Mucosa of gallbladder (tissue), 1 donor: ENCODE measurements around the gene MUC13. TPM values are rescaled to one million over a fixed set of nuclear protein-coding genes. Genes with fewer than 3 reads are reported as not detected.
"Not testable (repeated sequence)": the region's sequence is repeated elsewhere in the genome, so short reads cannot be mapped to it uniquely, and the experiment has no call there.

ENCODE experiments used
- DNase-seq: peaks from one replicate; pipeline ENCODE4 v3.0.0-alpha.2; 2020; ENCODE audit warnings: low spot score
- total RNA-seq: library from RNA; stranded (reverse); gene quantifications from one replicate; pipeline ENCODE4 v1.2.1, GENCODE V29; 2021
- donor health status: DM: no; HTN: no; CAD: no.

MUC13 gene, protein sequence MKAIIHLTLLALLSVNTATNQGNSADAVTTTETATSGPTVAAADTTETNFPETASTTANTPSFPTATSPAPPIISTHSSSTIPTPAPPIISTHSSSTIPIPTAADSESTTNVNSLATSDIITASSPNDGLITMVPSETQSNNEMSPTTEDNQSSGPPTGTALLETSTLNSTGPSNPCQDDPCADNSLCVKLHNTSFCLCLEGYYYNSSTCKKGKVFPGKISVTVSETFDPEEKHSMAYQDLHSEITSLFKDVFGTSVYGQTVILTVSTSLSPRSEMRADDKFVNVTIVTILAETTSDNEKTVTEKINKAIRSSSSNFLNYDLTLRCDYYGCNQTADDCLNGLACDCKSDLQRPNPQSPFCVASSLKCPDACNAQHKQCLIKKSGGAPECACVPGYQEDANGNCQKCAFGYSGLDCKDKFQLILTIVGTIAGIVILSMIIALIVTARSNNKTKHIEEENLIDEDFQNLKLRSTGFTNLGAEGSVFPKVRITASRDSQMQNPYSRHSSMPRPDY
- total RNA-seq, result 248 TPM

DNA sequence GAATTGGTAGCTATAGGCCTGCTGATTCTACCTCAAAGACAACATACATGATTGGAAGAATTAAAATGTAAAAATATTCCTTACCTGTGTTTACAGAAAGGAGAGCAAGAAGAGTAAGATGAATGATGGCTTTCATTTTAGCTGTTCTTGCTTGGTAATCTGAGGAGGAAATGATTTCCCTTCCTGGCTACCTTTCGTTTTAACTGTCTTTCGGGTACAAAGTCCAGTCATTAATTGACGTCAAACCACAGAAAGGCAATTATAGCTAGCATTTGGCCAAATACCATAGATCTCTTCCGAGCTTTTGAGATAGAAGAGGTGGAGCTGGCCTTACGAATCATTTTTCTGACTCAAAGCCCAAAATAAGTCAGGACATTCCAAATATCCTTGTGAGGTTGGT lies at the start of gene MUC13:
Gene MUC13 (minus strand): TSS at position 175 of the 400 bp plus-strand sequence. CDS start 39 bp downstream, at position 136.
- peak; percentile 33 for DNase-seq

DNA sequence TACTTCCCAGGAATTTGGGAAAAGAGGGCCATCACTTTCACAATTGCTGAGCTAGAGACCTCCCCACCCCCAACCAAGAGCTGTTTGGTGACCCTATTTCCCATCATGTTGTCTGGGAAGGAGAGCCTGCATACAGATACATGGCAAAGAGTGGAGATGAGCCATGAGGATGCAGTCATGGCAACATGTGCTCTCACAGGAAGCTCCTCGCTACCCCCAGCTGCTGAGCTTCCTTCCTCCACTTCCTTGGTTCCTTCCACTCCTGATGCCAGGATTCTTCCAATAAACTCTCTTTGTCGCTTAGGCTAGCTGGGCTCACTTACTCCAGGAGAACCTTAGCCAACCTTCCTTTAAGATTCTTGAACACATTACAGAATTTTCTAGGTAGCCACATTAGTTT lies 48.3 kb upstream of the MUC13 start:
- no peak for DNase-seq

DNA sequence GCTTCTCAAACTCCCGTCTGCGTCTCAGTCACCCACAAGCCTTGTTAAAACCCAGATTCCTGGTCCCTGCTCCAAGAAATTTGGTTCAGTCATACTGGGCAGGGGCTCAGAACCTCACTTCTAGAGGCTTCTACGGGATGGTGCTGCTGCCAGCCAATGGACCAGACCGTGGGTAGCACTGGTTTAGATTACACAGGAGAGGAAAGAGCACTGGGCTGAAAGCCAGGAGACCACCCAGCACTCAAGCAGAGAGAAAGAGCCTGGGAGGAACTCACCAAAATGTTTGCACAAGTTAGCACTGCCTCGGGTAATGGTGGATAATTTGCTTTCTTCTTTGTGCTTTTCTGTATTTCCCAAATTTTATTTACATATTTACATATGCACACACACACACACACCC lies 46.9 kb upstream of the MUC13 start:
- no peak for DNase-seq

DNA sequence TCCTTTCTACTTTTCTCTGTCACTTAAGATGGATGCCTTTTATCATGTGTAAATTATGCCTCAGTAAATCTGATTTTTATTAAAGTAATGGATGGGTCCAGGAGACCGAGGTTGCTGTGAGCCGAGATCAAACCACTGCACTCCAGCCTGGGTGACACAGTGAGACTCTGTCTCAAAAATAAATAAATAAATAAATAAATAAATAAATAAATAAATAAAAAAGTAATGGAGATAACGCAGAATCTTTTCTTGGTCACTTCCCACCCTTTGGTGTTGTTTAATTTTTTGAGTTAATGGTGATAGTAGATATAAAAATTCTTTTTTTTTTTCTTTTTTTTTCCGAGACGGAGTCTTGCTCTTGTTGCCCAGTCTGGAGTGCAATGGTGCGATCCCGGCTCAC lies 44.1 kb upstream of the MUC13 start:
- no peak for DNase-seq

DNA sequence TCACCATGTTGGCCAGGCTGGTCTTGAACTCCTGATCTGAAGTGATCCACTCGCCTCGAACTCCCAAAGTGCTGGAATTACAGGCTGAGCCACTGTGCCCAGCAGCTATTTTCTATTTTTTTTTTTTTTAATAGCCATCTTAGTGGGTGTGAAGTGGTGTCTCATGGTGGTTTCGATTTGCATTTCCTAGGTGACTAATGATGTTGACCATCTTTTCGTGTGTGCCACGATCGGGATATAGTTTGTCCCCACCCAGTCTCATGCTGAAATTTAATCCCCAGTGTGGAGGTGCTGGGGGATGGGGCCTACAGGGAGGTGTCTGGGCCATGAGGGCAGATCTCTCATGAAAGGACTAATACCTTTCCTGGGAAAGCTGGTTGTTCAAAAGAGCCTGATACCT lies 41.8 kb upstream of the MUC13 start:
- no peak for DNase-seq

DNA sequence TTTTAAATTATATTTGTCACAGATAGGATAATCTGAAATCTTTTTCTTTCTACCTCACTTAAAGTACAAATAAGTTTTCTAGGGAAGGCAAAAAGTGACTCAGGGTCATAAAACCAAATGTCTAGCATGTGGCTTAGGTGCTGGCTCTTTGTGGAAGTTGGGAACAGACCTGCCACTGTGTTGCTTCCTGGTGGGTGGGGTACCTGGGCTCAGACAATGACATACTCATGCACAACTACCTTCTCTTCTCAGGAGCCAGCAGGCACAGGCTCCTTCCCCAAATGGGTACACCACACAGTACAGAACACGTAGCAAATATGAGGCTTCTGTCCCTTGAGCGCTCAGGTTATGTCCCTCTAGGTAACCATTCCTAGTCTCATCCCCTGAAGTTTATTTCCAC lies 40.1 kb upstream of the MUC13 start:
- no peak for DNase-seq

DNA sequence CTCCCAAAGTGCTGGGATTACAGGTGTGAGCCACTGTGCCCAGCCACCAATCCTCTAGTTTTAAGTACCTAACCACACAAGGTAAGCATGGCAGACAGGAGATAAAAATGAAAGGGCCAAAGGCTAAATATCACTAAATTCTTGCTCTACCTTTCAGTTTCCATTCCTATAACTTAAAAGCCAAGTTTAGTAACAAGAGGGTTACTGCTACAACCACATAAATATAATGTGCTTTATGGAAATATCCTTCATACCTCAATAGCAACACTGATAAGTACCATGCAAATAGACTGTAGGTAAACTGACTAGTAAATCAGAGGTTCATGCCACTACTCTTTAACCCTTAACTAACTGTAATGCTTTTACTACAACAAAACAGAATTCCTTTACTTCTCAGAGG lies 38.7 kb upstream of the MUC13 start:
- no peak for DNase-seq

DNA sequence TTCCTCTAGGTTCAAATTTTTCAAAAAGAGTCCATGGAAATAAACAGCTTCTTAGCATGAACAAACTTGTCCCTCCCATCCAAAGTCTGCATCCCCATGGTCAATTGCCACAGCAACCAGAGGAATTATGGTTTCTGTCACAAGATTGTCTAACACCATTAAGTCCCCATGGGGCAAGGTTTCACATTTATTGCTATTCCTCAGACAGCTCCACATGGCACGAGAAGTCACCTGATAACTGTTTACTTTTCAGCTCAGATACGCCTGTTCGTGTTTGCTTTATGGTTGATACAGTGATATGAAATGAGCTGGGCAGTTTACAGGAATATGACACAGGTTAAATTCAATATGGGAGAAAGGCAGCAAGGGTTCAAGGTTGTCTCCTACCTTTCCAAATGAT lies 37.9 kb upstream of the MUC13 start:
- DNase-seq, result peak; percentile 75

DNA sequence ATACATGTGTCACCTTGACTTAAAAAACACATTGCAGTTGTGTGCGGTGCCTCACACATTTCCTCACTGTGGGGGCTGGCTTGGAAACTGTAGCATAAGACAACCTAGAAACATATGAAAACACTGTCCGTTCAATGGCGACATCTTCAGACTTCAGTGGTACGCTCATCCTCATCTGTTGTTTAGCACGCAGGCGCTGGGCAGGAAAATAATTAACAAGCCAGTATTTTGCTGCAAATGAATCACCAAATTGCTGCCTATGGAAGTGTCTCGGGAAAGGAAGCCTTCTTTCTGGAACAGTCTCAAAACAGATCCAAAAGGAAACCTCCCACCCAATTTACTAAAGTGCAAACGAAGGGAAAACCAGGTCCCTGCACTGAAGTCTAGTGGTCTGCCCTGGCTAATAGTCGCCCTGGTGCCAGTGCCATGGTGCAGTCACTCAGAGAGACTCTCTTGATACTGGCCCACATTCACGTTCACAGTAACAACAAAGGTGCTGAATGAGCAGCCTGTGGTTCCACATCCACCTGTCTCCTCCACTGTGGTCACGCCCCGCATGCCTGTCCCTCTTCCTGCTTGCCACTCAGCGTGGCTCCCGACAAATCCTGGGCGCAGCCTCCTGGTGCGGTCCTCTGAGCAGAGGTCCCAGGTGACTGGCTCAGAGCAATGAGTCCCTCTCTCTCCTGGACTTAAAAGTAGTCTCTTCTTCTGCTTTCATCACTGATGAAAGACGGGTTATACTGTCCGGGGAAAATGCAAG lies 35.6 kb upstream of the MUC13 start:
- peak; percentile 51 for DNase-seq

DNA sequence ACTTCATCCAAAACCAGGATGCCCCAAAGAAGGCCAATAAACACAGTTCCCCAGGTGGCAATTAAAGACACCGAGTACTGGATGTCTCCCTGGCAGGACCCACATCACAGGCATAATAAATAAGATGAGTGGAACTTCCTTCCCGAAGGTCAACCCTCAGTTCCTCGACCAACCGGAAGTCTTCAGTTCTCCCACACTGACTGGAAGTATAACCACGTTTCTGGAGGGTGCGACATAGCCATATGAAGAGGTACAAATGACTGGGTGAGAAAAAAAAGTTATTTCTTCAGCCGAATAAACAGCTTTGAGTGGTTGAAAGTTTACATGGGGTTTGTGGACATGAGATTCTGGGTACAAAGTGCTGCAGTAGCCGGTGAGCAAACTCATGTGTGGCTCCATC lies 34.6 kb upstream of the MUC13 start:
- no peak for DNase-seq

DNA sequence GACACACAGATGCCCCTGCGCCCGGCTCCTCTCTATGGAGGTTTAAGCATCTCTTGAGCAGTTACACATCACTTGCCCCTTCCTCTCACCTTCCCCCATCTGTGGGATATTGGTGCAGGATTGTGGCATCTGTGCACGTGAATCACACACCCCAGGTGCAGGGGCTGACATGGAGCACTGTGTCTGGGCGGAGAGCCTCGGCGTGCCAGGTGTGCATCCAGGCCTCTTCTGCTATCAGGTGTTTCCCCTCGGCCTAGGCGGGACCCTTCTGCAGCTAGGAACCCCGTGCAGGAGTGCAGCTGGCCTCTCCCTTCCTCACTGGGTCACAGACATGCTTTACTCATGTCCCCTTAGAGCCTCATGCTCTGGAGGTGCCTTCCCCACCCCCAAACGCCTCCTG lies 33.4 kb upstream of the MUC13 start:
- no peak for DNase-seq

DNA sequence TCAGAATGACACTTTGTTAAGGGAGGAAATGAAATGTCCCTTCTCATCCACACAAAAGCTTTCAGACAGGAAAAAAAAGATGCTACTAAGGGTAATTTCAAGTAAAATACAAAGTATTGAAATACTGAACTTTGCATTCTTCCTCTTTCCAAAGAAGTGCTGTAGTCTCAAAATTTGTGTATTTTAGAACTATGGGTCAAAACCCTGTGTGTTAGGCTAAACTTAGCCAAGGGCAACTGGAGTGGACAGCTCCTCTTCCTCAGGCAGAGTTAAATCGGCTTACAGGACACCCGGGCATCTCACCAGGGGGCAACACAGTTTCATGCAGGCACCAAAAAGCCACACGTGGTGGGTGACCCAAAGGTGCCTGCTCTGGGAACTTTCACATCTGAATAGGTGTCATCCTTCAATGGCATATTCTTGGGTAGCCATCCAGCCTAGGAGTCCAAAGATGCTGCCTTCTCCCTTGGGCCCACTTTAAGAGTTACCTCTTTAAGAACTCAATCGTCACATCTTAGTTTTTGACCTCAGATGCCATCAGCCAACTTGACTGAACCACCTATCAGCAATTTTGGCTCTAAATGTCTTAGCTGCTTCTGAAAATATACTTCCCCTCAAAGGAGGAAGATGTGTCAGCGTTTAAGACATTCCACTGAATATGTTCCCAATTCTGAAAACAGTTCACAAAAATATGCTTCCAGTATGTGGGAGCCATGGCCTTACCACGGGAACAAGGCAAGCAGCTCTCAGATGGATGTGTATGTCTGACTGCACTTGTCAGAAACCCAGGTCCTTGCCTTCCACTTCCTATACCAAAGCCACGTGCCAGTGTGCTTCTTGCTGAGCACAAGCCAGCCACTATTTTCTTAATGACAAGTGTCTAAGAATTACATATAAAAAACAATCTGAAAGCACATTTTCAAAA lies 32.2 kb upstream of the MUC13 start:
- DNase-seq, result no peak

DNA sequence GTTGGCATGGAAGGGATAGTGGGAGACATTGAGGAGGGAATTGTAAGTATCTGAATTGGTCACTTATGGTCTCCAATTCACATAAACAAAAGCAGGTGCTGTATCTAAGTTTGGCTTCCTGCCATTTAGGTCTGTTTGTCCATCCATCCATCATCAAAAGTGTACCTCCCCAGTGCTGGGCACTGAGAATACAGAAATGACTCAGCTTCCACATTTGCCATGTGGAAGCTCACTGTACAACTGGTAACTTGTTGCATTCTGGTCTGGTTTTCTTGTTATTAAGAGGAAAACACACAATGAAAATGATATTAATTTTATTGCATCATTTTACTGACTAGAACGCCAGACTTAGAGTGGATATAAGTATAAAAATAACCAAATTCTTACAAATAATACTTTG lies 30.9 kb upstream of the MUC13 start:
- no peak for DNase-seq

DNA sequence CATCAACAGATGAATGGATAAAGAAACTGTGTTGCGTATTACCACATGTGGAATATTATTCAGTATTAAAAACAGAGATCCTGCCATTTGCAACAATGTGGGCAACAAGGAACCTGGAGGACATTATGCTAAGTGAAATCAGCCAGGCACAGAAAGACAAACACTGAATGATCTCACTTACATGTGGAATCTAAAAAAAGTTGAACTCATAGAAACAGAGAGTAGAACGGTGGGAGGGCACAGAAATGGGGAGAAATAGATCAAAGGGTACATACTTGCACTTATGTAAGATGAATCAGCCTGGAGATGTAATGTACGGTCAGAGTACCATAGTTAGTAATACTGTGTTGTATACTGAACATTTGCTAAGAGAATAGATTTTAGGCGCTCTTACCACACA lies 29.8 kb upstream of the MUC13 start:
- no peak for DNase-seq

DNA sequence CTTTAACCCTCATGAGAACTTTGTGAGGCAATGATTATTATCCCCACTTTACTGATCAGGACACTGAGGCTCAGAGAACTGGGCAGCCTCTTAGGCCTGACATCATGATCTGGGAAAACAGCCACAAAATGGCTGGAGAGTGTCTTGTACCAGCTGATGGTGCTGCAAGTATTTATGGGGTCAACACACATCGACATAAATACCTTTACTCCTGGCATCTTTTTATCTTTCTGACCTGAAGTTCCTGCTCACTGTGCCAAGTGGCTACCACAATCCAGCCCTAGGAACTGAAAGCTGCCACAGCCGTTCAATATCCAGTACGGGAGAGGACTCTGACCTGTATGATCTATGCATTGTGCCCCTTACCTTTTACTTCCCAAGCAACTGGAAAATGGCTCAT lies 29.2 kb upstream of the MUC13 start:
- DNase-seq, result peak; percentile 73

DNA sequence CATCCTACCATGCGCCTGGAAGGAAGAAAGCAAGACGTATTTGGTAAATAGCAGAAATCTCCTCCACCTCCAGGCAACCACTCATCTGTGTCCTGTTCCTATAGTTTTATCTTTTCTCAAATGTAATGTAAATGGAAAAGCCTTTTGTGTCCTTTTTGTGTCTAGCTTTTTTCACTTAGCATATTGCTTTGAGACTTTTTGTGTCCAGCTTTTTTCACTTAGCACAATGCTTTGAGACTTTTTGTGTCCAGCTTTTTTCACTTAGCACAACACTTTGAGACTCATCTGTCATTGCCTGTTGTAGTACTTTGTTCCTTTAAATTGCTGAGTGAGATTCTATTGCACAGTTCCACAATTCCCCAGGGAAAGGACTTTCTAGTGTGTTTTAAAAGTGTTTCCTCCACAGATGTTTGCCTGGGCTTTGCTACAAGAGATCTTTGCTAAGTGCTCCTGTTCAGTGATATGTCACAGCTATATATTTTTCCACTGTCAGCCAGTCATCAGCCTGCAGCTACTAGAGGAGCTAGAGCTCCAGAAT lies 27.9 kb upstream of the MUC13 start:
- DNase-seq, result no peak

DNA sequence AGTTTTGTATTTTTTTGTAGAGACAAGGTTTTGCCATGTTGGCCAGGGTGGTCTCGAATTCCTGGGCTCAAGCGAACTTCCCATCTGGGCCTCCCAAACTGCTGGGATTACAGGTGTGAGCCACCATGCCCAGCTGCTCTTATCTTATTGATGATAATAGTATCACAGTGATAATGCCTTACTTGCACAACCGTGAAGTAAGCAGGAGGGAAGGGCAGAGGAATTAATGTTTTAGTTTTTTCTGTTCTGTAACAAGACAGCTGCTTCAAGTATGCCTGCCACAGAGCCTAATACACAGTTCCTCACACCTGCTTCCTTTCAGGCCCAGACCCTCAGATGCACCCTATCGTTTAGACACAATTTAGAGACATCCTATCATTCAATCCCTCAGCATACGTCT lies 26.1 kb upstream of the MUC13 start:
- DNase-seq, result no peak

DNA sequence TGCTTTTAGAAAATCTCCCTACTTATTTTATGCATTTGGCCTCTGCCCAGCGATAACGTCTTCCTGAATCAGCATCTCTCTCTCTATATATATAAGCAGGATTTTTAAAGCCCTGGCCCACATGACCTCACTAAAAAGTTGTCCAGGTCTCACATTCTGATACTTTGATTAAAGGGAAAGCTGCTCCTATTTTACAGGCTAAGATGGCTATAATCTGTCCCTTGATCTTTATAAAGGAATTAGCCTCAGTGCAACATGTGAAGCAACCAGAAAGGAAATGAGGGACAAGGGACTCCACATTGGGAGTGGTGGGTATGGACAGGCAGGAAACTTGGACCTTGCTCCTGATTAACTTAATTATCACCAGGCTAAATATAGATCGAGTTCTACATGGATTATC lies 25.6 kb upstream of the MUC13 start:
- no peak for DNase-seq

DNA sequence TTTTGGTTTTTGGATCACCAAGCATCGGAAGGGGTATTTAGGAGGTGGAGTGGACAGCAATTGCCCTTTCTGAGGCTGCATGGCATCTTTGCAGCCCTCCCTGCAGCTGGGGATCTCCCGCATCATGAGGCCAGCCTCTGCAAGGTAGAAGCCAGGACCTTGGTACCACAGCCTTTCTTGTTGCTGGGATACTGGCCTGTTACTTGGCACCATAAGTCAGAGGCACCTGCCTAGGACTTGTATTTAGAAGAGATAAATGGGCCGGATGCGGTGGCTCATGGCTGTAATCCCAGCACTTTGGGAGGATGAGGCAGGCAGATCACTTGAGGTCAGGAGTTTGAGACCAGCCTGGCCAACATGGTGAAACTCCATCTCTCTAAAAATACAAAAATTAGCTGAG lies 23.4 kb upstream of the MUC13 start:
- DNase-seq, result not testable (repeated sequence)

DNA sequence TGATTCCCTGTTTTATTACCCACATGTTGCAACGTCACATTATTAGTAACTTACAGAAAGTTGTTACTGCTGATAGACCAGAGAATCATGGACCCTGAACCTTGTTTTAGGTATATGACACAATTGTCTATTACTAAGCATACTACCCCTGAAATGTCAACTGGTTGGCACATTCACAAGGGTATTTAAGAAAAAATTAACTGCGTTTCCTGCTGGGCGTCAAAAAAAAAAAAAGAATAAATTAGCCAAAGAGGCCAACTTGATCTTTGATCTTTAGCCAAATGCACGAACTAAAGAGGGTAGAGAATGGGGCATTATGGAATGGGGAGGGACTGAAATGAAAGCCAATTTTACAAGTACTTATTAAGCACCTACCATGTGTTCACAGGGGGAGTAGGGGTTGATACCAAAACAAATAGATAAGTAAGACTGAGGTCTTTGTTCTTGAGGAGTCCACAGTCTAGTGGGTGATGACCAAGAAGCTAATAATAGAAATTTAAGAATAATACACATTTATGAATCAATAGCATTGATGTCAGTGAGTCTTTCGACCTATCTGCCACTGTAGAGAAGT lies 17.8 kb upstream of the MUC13 start:
- DNase-seq, result no peak

DNA sequence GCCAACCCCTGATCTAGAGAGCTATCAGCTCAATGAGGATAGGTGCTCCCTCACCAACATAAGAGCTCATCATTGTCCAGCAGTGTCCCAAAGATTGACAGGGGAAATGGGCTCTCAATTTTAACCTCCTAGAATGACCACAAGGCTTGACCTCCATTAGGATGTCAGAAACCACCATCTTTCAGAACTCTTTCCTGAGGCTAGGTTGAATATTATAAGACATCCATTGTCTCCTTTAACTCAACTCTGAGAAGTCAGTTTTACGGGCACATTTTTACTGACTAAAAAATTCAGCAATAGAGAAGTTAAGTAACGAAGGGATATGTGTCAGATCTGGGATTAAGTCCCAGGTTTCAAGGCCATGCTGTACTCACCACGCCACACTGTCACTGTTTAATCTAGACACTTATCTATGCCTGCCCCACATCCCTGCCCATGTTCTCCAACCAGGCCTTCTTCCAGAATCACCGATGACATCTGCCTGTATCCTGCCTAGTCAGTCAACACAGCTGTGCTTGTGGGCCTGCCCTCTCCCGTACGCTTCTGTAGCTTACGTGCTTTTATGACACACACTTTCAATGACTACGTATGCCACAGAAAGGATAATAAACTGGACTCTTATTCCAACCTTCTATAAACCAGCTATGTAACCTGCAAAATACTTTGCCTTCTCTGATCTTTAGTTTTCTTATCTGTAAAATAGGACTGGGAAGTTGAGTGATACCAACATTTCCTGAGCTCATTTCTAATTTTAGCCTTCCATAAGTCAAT lies 17.1 kb upstream of the MUC13 start:
- no peak for DNase-seq
